GM12878 (cell line): ENCODE results near the gene MS4A4E. TPM values are rescaled to one million over a fixed set of nuclear protein-coding genes. Genes with fewer than 3 reads are reported as not detected.

Experiments
- ATAC-seq: fragments of 200-7000 bp; cut with Tn5 transposase; 3 replicates; pipeline ENCODE4 v1.9.1; 2020; ENCODE audit warnings: mild to moderate bottlenecking, moderate library complexity
- BruUV-seq: library from RNA; stranded (reverse); fragments of 400-500 nt; replicated peaks from 2 replicates; lab custom pipeline; 2021; lab: Mats Ljungman, UMichigan
- CTCF ChIA-PET: fragments of 300-600 bp; sonication (Branson Sonifier 250); formaldehyde crosslinking; extraction: SDS; loops from one replicate; lab custom pipeline; 2021; ENCODE audit warnings: inconsistent platforms; lab: Yijun Ruan, JAX
- POLR2A ChIA-PET: fragments of 350-600 bp; formaldehyde crosslinking; extraction: SDS; loops from one replicate; lab custom pipeline; 2021; ENCODE audit warnings: inconsistent platforms; lab: Charles Lee
- RAD21 ChIA-PET: fragments of 300-600 bp; sonication (Branson Sonifier 250); formaldehyde crosslinking; loops from one replicate; lab custom pipeline; 2023; ENCODE audit warnings: antibody characterized with exemption; ENCODE audit not compliant: unreplicated experiment; lab: Charles Lee
- SMC1A ChIA-PET: fragments of 300-600 bp; sonication (Branson Sonifier 250); formaldehyde crosslinking; loops from one replicate; lab custom pipeline; 2023; ENCODE audit not compliant: unreplicated experiment, uncharacterized antibody; lab: Charles Lee
- DNase-seq: peaks from one replicate; pipeline ENCODE4 v3.0.0-alpha.2; 2011; ENCODE audit warnings: low read depth, low spot score
- FAIRE-seq: peaks from 3 replicates; lab custom pipeline; 2011; peaks lifted over from hg19 to GRCh38; lab: Jason Lieb, UNC
- H2AFZ ChIP-seq: 2 replicates; pipeline ENCODE4 v1.6.0; 2011; ENCODE audit warnings: low read depth, low read length, control low read depth; ENCODE audit not compliant: control insufficient read depth
- H3K27ac ChIP-seq: 2 replicates; pipeline ENCODE4 v1.5.1; 2011; ENCODE audit warnings: control low read depth; ENCODE audit not compliant: control insufficient read depth, insufficient read depth
- H3K27me3 ChIP-seq, 2 experiments: replicated peaks in 1 of 2; 2 replicates each; pipeline versions ENCODE4 v1.6.0 to v1.6.1; 2011; ENCODE audit warnings: low read length in 1 of 2; ENCODE audit not compliant: control insufficient read depth in 2 of 2, insufficient read depth in 2 of 2
- H3K36me3 ChIP-seq, 2 experiments: 2 replicates each; pipeline ENCODE4 v1.5.1; 2011; ENCODE audit warnings: low read length in 1 of 2; ENCODE audit not compliant: control insufficient read depth in 2 of 2, insufficient read depth in 2 of 2
- H3K4me1 ChIP-seq: 2 replicates; pipeline ENCODE4 v1.6.1; 2011; ENCODE audit warnings: mild to moderate bottlenecking, low read length, moderate library complexity, mixed read lengths; ENCODE audit not compliant: control insufficient read depth, insufficient read depth
- H3K4me2 ChIP-seq: 2 replicates; pipeline ENCODE4 v1.6.0; 2011; ENCODE audit warnings: control low read depth; ENCODE audit not compliant: control insufficient read depth, insufficient read depth
- H3K4me3 ChIP-seq: fragments of 200-600 bp; sonication (generic); 2 replicates; pipeline ENCODE4 v1.5.1; 2016
- H3K79me2 ChIP-seq: 2 replicates; pipeline ENCODE4 v1.6.0; 2011; ENCODE audit warnings: low read length; ENCODE audit not compliant: control insufficient read depth, insufficient read depth
- H3K9ac ChIP-seq: 2 replicates; pipeline ENCODE4 v1.8.0; 2011; ENCODE audit warnings: low read length, control low read depth, mixed read lengths; ENCODE audit not compliant: control insufficient read depth, insufficient read depth
- H3K9me3 ChIP-seq: replicated peaks from 3 replicates; pipeline ENCODE4 v1.5.1; 2011; ENCODE audit warnings: mild to moderate bottlenecking, low read length; ENCODE audit not compliant: control insufficient read depth, insufficient read depth
- H4K20me1 ChIP-seq: 2 replicates; pipeline ENCODE4 v1.6.0; 2011; ENCODE audit not compliant: control insufficient read depth, insufficient read depth
- ATF2 ChIP-seq: IDR thresholded peaks from 2 replicates; pipeline ENCODE4 v1.6.1; 2012; ENCODE audit warnings: low read length, inconsistent platforms
- ATF3 ChIP-seq: IDR thresholded peaks from 2 replicates; pipeline ENCODE4 v1.6.1; 2011; ENCODE audit warnings: low read depth, mild to moderate bottlenecking, low read length, moderate library complexity, borderline replicate concordance; ENCODE audit errors: extremely low read depth
- BACH1 ChIP-seq: fragments of 450-650 bp; IDR thresholded peaks from 2 replicates; pipeline ENCODE4 v1.6.1; 2017; ENCODE audit warnings: mild to moderate bottlenecking, borderline replicate concordance
- BCLAF1 ChIP-seq: fragments of 450-650 bp; IDR thresholded peaks from 2 replicates; pipeline ENCODE4 v1.6.1; 2017; ENCODE audit warnings: antibody characterized with exemption, mild to moderate bottlenecking, moderate library complexity
- CBX3 ChIP-seq: fragments of 200-600 bp; sonication (generic); IDR thresholded peaks from 2 replicates; pipeline ENCODE4 v1.6.1; 2016; ENCODE audit warnings: low read depth, borderline replicate concordance
- CREB1 ChIP-seq: IDR thresholded peaks from 2 replicates; pipeline ENCODE4 v1.6.1; 2012; ENCODE audit warnings: low read depth, mild to moderate bottlenecking, inconsistent platforms
- GATAD2B ChIP-seq: fragments of 450-650 bp; conservative IDR thresholded peaks from 2 replicates; pipeline ENCODE4 v1.6.1; 2017; ENCODE audit warnings: low read depth, mild to moderate bottlenecking, moderate library complexity
- JUNB ChIP-seq: IDR thresholded peaks from 2 replicates; pipeline ENCODE4 v1.6.1; 2016; ENCODE audit warnings: antibody characterized with exemption, mild to moderate bottlenecking
- MTA2 ChIP-seq: fragments of 450-650 bp; IDR thresholded peaks from 2 replicates; pipeline ENCODE4 v1.6.1; 2016; ENCODE audit warnings: low read depth, mild to moderate bottlenecking, moderate library complexity
- NBN ChIP-seq: fragments of 450-650 bp; IDR thresholded peaks from 2 replicates; pipeline ENCODE4 v1.6.1; 2016
- PAX5 ChIP-seq: IDR thresholded peaks from 2 replicates; pipeline ENCODE4 v1.6.1; 2011; ENCODE audit warnings: low read depth, low read length, borderline replicate concordance
- PRDM15 ChIP-seq: fragments of 450-650 bp; formaldehyde crosslinking; IDR thresholded peaks from 2 replicates; pipeline ENCODE4 v1.4.0; 2020; ENCODE audit warnings: mild to moderate bottlenecking, moderate library complexity
- RELB ChIP-seq: fragments of 450-650 bp; IDR thresholded peaks from 2 replicates; pipeline ENCODE4 v1.6.1; 2017; ENCODE audit warnings: low read depth, mild to moderate bottlenecking, moderate library complexity
- SMC3 ChIP-seq: IDR thresholded peaks from 2 replicates; pipeline ENCODE4 v1.6.1; 2011; ENCODE audit warnings: low read length, improper control_type of control experiment, borderline replicate concordance
- WGBS: methylation state at CpG from one replicate; pipeline ENCODE4 v1.1.6; 2016; ENCODE audit warnings: low lambda C conversion rate; ENCODE audit not compliant: insufficient replicate concordance, insufficient coverage; ENCODE audit errors: missing lambda C conversion rate; 5-methylcytosine and 5-hydroxymethylcytosine counted together
- in situ Hi-C: fragments of 300-500 bp; cut with MboI; formaldehyde crosslinking; loops from 9 replicates; pipeline ENCODE4 v1.14.3; 2018; ENCODE audit warnings: mixed read lengths
- intact Hi-C: fragments of 100-400 bp; cut with micrococcal nuclease; formaldehyde crosslinking; loops from one replicate; pipeline ENCODE4 v1.14.2; 2022; ENCODE audit not compliant: unreplicated experiment
- polyA plus RNA-seq, 11 experiments: library from polyadenylated mRNA; depleted of rRNA in 4 of 11; unstranded in 6 of 11; stranded (reverse) in 5 of 11; fragments of >200 nt; fragmentation: Nextera tagmentation in 4 of 11; fragmentation: Illumina TruSeq in 1 of 11; extraction: Ambion mirVana in 4 of 11; extraction: Trizol in 1 of 11; gene quantifications; 1 replicate in 1 of 11; 2 replicates in 10 of 11; pipeline versions ENCODE4 v1.2.1 to v1.2.3, GENCODE V29; 2011 to 2016; ENCODE audit warnings: inconsistent platforms in 2 of 11, missing spikeins in 2 of 11, low read depth in 1 of 11
- total RNA-seq, 4 experiments: library from RNA; depleted of rRNA in 3 of 4; stranded (reverse); fragments of >200 nt in 3 of 4; fragmentation: Illumina TruSeq in 1 of 4; extraction: Trizol in 1 of 4; gene quantifications; 2 replicates each; pipeline versions ENCODE4 v1.2.1 to v1.2.3, GENCODE V29; 2013 to 2021

Gene MS4A4E
- total and polyA plus RNA-seq, 10 of the 15 experiments (the other 5 are each of a cell fraction or from before 2014, with no cell fraction given): 0.06 to 0.92 (median 0.45) TPM; not detected in 3

- Histone ChIP-seq H3K4me3 (no peak overlapping the region), H3K9me3 (no peaks in the 10 kb centered on the region; the same call in 1 of the 3 replicates), H3K4me1 (peaks cover 8% of the 10 kb centered on the region), H3K9ac (no peak overlapping the region), H3K79me2 (no peaks in the 10 kb centered on the region), H2AFZ (no peak overlapping the region), H3K36me3 (no peaks in the 10 kb centered on the region), H3K27ac (no peak overlapping the region), H4K20me1 (no peaks in the 10 kb centered on the region), H3K27me3 (no peaks in the 10 kb centered on the region), H3K4me2 (no peak overlapping the region)
- 0% methylated on average over 1 of the region's 1 CpG for WGBS
- POLR2A ChIA-PET: interaction anchor here (1.9 kb wide), 1 partner anchor 12 kb away, joined by 4 read pairs; no protein-coding TSS in a partner anchor
- intact Hi-C loops (loop anchor here (1.0 to 10.0 kb wide), 2 partner anchors 30 to 108 kb away; no protein-coding TSS in a partner anchor), in situ Hi-C loops (no loop called here)
- peak; percentile 85 for ATAC-seq
- SMC1A ChIA-PET: interaction anchor here (5.5 kb wide), 1 partner anchor 12 kb away, joined by 36 read pairs; no protein-coding TSS in a partner anchor
- DNase-seq: no peak
- CTCF ChIA-PET: interaction anchor here (1.8 kb wide), 1 partner anchor 44 kb away, joined by 8 read pairs; no protein-coding TSS in a partner anchor
- BruUV-seq: no TSS peak
- RAD21 ChIA-PET: no interaction called here
- FAIRE-seq: no peak
- TF ChIP-seq PAX5 (0 out of 2 replicates have a peak, but pooled peaks have one; percentile 24), GATAD2B (peak; percentile 45; the same call in 1 of the 2 replicates), SMC3 (no peak), JUNB (peak; percentile 95), ATF3 (no peak), NBN (no peak), RELB (peak; percentile 20; the same call in 1 of the 2 replicates), CREB1 (peak; percentile 22; the same call in 1 of the 2 replicates), BCLAF1 (no peak), BACH1 (no peak; the same call in 1 of the 2 replicates), CBX3 (no peak), MTA2 (peak; percentile 96), ATF2 (peak; percentile 82), PRDM15 (CRISPR knock-in tag) (no peak)
Observed at GRCh38 chr11:60206616-60207015, 36.3 kb downstream of the MS4A4E start.
